ENCODE data around the gene MAL.

The MAL gene

GRCh38 chr2:95025406-95026319, at the start of gene MAL:
Gene MAL, plus strand, starts transcription at chr2:95025708. Its CDS starts 85 bp downstream, at chr2:95025793.
- DNase-seq (ENCODE audit: low read depth, low spot score): no peak

- DNase-seq (ENCODE audit: low read depth, low spot score): no peak
Observed at GRCh38 chr2:94977826-94978225, 47.7 kb upstream of the MAL start.

GRCh38 chr2:94978917-94979316, 46.6 kb upstream of the MAL start:
- no peak for DNase-seq (ENCODE audit: low read depth, low spot score)

GRCh38 chr2:94979406-94980375, 45.8 kb upstream of the MAL start:
- DNase-seq (ENCODE audit: low read depth, low spot score): no peak

- DNase-seq (ENCODE audit: low read depth, low spot score): no peak
Observed at GRCh38 chr2:94980406-94980805, 45.1 kb upstream of the MAL start.

- DNase-seq (ENCODE audit: low read depth, low spot score): no peak
Observed at GRCh38 chr2:94982156-94982555, 43.4 kb upstream of the MAL start.

GRCh38 chr2:94982675-94983074, 42.8 kb upstream of the MAL start:
- DNase-seq (ENCODE audit: low read depth, low spot score): no peak

GRCh38 chr2:94984964-94985575, 40.4 kb upstream of the MAL start:
- DNase-seq (ENCODE audit: low read depth, low spot score): no peak

GRCh38 chr2:94985636-94986035, 39.9 kb upstream of the MAL start:
- DNase-seq (ENCODE audit: low read depth, low spot score): no peak

- peak; percentile 39 for DNase-seq (ENCODE audit: low read depth, low spot score)
Observed at GRCh38 chr2:94986392-94986963, 39.0 kb upstream of the MAL start.

GRCh38 chr2:94987074-94988020, 38.2 kb upstream of the MAL start:
- no peak for DNase-seq (ENCODE audit: low read depth, low spot score)

- DNase-seq (ENCODE audit: low read depth, low spot score): no peak
Observed at GRCh38 chr2:94990956-94991355, 34.6 kb upstream of the MAL start.

GRCh38 chr2:94992360-94992759, 33.1 kb upstream of the MAL start:
- DNase-seq (ENCODE audit: low read depth, low spot score): no peak

GRCh38 chr2:94993176-94994062, 32.1 kb upstream of the MAL start:
- no peak for DNase-seq (ENCODE audit: low read depth, low spot score)

GRCh38 chr2:94994063-94994913, 31.2 kb upstream of the MAL start:
- no peak for DNase-seq (ENCODE audit: low read depth, low spot score)

- DNase-seq (ENCODE audit: low read depth, low spot score): no peak
Observed at GRCh38 chr2:94994914-94995552, 30.5 kb upstream of the MAL start.

- no peak for DNase-seq (ENCODE audit: low read depth, low spot score)
Observed at GRCh38 chr2:94995553-94996304, 29.8 kb upstream of the MAL start.

Measured in smooth muscle cell of the brain vasculature (primary cell).